ENCODE results near the gene TBL1X.

The TBL1X gene

DNA sequence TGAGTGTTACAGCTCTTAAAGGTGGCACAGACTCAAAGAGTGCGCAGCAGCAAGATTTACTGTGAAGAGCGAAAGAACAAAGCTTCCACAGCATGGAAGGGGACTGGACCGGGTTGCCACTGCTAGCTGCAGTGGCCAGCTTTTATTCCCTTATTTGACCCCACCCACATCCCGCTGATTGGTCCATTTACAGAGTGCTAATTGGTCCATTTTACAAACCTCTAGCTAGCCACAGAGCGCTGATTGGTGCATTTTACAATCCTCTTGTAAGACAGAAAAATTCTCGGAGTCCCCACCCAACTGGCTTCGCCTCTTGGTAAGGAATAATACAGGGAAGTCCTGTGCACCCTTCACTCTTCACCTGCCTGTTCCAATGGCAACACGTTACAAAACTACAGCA, 319.5 kb downstream of the TBL1X start:
- no peak for DNase-seq

DNA sequence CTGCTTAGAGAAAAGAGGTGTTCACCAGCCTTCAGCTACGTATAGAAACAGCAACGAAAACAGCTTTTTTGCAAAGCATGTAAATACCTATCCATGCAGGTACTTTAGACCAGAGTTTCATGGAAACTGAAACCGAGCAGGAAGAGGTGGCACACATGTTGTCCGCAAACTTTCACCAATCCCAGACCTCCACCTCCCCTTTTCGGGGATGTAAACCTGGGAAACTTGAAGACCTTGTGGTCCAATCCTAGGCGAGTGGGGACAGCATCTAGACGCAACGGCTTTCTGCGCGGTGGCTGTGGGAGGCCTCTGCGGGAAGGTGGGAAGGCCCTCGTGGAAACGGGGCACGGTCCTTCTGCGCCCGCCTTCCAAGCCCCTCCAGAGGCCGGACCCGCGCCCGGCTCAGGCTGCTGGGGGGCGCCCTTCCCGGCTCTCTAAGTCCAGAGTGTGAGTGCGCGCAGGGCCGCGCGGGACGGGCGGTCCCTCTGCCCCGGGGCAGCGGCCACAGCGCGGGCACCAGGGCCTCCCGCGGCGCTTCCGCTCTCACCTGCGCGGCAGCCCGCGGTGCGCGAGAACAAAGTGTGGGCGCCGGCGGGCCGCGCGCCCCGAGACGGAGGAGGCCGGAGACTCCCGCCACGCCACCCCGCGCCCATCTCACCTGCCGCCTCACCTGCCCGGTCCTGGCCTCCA, 320.5 kb downstream of the TBL1X start:
- DNase-seq: no peak

DNA sequence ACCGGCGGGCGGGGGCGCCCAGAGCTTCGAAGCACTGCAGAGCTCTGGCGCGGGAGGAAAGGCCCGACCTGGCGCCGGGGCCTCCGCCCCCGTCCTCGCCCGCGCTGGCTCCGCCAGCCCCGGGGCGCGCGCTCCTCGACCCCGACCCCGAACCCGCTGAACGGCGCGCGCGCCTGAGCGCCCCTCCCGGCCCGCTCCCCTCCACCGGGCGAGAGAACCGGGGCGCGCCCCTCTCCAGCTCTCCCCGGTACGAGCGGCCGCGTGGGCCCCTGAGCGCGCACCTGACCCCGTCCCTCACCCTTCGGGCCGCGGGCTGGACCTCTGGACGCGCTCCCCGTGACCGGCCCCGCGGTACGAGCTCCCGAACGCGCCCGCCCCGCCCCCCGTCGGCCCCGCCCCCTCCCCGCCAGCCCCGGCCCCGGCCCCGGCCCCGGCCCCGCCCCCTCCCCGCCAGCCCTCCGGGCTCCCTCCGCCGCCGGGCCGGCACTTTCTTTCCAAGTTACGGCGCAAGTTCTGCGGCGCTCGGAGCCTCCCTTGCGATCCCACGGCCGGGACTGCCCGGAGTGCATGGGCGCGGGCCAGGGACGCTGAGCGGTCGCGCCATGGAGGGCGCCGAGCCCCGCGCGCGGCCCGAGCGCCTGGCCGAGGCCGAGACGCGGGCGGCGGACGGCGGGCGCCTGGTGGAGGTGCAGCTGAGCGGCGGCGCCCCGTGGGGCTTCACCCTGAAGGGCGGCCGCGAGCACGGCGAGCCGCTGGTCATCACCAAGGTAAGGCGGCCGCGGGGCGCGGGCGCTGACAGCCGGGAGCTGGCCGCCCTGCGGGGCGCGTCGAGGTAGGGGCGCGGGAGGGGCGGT, 321.3 kb downstream of the TBL1X start, which contains the start of gene SHROOM2:
SHROOM2 (plus strand) TSS at position 486 of the 854 bp plus-strand sequence; CDS start at position 603, 117 bp downstream.
- no peak for DNase-seq

DNA sequence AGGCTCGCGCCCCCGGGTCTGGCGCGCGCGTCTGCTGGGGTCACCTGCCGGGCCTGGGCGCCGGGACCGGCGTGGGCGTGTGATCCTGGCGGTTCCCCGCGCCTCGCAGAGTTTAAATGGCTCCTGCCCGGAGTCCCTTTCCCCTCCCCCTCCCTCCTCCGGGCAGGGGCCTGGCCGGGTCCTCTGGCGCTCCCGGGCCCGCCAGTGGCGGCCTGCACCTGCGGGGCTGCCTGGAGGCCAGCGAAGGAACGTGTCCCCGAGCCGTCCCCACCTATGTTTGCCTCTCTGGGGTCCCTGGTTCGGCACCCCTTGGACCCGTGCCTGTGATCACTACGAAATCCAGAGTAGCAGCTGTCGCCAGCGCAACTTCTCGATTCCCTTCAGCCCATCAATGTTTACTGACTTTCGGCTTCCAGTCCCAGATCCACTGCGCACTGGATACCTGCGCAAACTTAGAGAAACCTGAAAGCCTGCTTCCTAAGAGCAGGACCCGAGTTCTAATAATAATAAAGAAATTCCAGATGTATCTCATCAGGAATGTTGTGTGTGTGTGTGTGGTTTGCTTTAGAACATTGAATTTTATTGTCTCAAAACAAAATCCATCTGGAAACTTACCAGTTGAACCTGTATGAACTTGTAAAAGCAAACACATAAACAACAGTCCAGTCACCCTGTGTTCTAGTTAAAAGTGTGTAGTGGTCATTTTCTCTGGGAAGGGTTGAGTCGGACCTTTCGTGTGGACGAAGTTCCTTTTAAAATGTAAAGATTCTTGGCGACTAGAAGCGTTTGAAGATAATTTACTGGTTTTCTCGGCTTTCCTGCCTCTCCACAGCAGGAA, 322.2 kb downstream of the TBL1X start:
- DNase-seq: no peak

DNA sequence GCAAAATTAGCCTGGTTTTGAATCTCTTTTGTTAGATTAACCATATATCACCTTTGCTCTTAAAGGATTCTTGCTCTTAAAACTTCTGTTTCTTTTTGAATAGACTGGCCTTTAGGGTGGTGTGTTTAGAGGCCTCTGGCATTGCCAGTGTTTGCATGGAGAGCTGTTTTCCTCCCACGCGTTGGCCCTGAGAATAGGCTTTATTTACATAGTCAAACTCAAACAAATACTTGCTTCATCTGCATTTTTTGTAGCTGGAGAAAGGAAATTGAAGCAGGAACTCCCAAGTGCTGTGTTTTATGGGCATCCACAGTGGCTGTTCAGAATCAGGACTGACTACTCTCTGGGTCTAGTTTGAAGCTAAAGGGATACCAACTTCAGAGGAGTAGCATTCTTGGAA, 324.1 kb downstream of the TBL1X start:
- no peak for DNase-seq

DNA sequence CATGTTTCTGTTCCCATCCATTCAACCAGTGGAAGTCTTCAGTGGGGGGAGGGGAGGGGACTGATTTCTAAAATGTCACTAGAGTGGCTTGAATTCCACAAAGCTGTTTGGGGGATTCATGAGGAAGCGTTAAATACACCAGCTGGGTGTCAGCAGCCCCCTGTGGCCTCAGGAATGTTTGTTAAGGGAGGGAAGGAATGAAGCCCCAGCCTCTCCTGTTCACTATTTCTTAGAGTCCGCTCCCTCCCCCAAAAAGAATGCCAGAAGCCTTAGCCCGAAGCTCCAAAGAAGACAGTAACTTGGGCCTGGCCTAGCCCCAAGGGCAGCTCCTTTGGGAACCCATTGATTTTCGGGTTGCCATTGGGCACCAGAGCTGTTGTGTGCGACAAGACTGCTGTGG, 324.7 kb downstream of the TBL1X start:
- DNase-seq: no peak

All from Kasumi-1 (cell line).